OCI-LY3 (cell line): ENCODE data around the gene SDR42E1.

Source experiments
- H2AFZ ChIP-seq: fragments of 200-600, 300-600 bp; shearing (Covaris generic); 2 replicates; pipeline ENCODE4 v1.6.0; 2014; ENCODE audit warnings: antibody characterized with exemption, low read depth, low read length
- H3K27ac ChIP-seq: fragments of 200-600, 300-600 bp; sonication (generic); 2 replicates; pipeline ENCODE4 v1.5.1; 2014; ENCODE audit warnings: mild to moderate bottlenecking, low read length, moderate library complexity, mixed read lengths
- H3K27me3 ChIP-seq: fragments of 200-600, 300-600 bp; sonication (generic); 2 replicates; pipeline ENCODE4 v1.6.1; 2014; ENCODE audit warnings: low read depth, low read length, mixed read lengths
- H3K36me3 ChIP-seq: fragments of 200-600, 300-600 bp; sonication (generic); replicated peaks from 2 replicates; pipeline ENCODE3; 2014; ENCODE audit warnings: low read depth, low read length, mixed read lengths
- H3K4me1 ChIP-seq: fragments of 300-600, 200-600 bp; sonication (generic); 2 replicates; pipeline ENCODE4 v1.6.1; 2014; ENCODE audit warnings: low read length, mixed read lengths
- H3K4me2 ChIP-seq: fragments of 200-600, 300-600 bp; sonication (generic); 2 replicates; pipeline ENCODE4 v1.6.1; 2014; ENCODE audit warnings: low read length, mixed read lengths
- H3K4me3 ChIP-seq: fragments of 300-600, 200-600 bp; sonication (generic); 2 replicates; pipeline ENCODE4 v1.5.1; 2014; ENCODE audit warnings: antibody characterized with exemption, mild to moderate bottlenecking, low read length, moderate library complexity
- H3K79me2 ChIP-seq: fragments of 300-600, 200-600 bp; shearing (Covaris generic); 2 replicates; pipeline ENCODE4 v1.6.1; 2014; ENCODE audit warnings: mild to moderate bottlenecking, low read length, mixed read lengths
- H3K9ac ChIP-seq: fragments of 300-600, 200-600 bp; shearing (Covaris generic); 2 replicates; pipeline ENCODE4 v1.6.0; 2014; ENCODE audit warnings: mild to moderate bottlenecking, low read length, moderate library complexity
- H3K9me3 ChIP-seq: fragments of 200-600, 300-600 bp; shearing (Covaris generic); 2 replicates; pipeline ENCODE4 v1.6.1; 2014; ENCODE audit warnings: low read length, mixed read lengths; ENCODE audit not compliant: insufficient read depth
- H4K20me1 ChIP-seq: fragments of 200-600, 300-600 bp; sonication (generic); 2 replicates; pipeline ENCODE4 v1.6.1; 2016; ENCODE audit warnings: low read length, mixed read lengths; ENCODE audit not compliant: insufficient read depth
- CTCF ChIP-seq: fragments of 200-600, 300-600 bp; sonication (generic); IDR thresholded peaks from 2 replicates; pipeline ENCODE4 v1.5.1; 2014; ENCODE audit warnings: antibody characterized with exemption, low read length, low read depth
- EZH2phosphoT487 ChIP-seq: fragments of 200-600 bp; shearing (Covaris generic); IDR thresholded peaks from 2 replicates; pipeline ENCODE4 v1.6.1; 2018; ENCODE audit warnings: antibody characterized with exemption, mixed run types, low read depth

The SDR42E1 gene

GRCh38 chr16:82043680-82044584 is 32.7 kb upstream of the SDR42E1 start:
- H3K79me2 ChIP-seq: no peaks in the 10 kb centered on the region
- TF ChIP-seq EZH2phosphoT487: no peak
- TF ChIP-seq CTCF: no peak
- no peak overlapping the region for H3K27ac ChIP-seq
- H3K27me3 ChIP-seq: peaks cover 47% of the 10 kb centered on the region
- H3K9me3 ChIP-seq: no peaks in the 10 kb centered on the region
- H3K4me2 ChIP-seq: no peak overlapping the region
- H3K4me1 ChIP-seq: no peaks in the 10 kb centered on the region
- H3K36me3 ChIP-seq: no peaks in the 10 kb centered on the region
- no peak overlapping the region for H3K4me3 ChIP-seq
- no peak overlapping the region for H2AFZ ChIP-seq
- H4K20me1 ChIP-seq: no peaks in the 10 kb centered on the region
- H3K9ac ChIP-seq: no peak overlapping the region

GRCh38 chr16:82042846-82043245 is 31.6 kb upstream of the SDR42E1 start:
- no peaks in the 10 kb centered on the region for H3K79me2 ChIP-seq
- H3K4me3 ChIP-seq: no peak overlapping the region

GRCh38 chr16:82042144-82042543 is 30.9 kb upstream of the SDR42E1 start:
- Histone ChIP-seq H3K4me3 (no peak overlapping the region), H3K4me1 (no peaks in the 10 kb centered on the region), H3K79me2 (no peaks in the 10 kb centered on the region), H3K36me3 (no peaks in the 10 kb centered on the region), H3K27me3 (peaks cover 37% of the 10 kb centered on the region), H3K27ac (no peak overlapping the region), H3K9ac (no peak overlapping the region), H3K9me3 (no peaks in the 10 kb centered on the region), H2AFZ (no peak overlapping the region), H4K20me1 (no peaks in the 10 kb centered on the region), H3K4me2 (no peak overlapping the region)
- no peak for TF ChIP-seq EZH2phosphoT487
- no peak for TF ChIP-seq CTCF

More at GRCh38 chr16:82042846-82043245, 31.6 kb upstream of the SDR42E1 start:
- peaks cover 42% of the 10 kb centered on the region for H3K27me3 ChIP-seq
- H2AFZ ChIP-seq: no peak overlapping the region
- H4K20me1 ChIP-seq: no peaks in the 10 kb centered on the region
- H3K4me2 ChIP-seq: no peak overlapping the region
- no peaks in the 10 kb centered on the region for H3K4me1 ChIP-seq
- no peak for TF ChIP-seq CTCF
- no peak for TF ChIP-seq EZH2phosphoT487
- no peaks in the 10 kb centered on the region for H3K36me3 ChIP-seq
- no peaks in the 10 kb centered on the region for H3K9me3 ChIP-seq
- H3K27ac ChIP-seq: no peak overlapping the region
- H3K9ac ChIP-seq: no peak overlapping the region

GRCh38 chr16:82041542-82041941 is 30.3 kb upstream of the SDR42E1 start:
- no peaks in the 10 kb centered on the region for H3K79me2 ChIP-seq
- no peak overlapping the region for H2AFZ ChIP-seq
- no peak overlapping the region for H3K4me2 ChIP-seq
- peaks cover 42% of the 10 kb centered on the region for H3K27me3 ChIP-seq
- no peaks in the 10 kb centered on the region for H3K4me1 ChIP-seq
- no peak overlapping the region for H3K4me3 ChIP-seq
- no peak for TF ChIP-seq CTCF
- TF ChIP-seq EZH2phosphoT487: no peak
- no peaks in the 10 kb centered on the region for H3K36me3 ChIP-seq
- H3K9me3 ChIP-seq: no peaks in the 10 kb centered on the region
- no peaks in the 10 kb centered on the region for H4K20me1 ChIP-seq
- no peak overlapping the region for H3K27ac ChIP-seq
- no peak overlapping the region for H3K9ac ChIP-seq
